Kidney epithelial cell (primary cell): ENCODE measurements around the gene ITGB1BP1. TPM values are rescaled to one million over a fixed set of nuclear protein-coding genes. Genes with fewer than 3 reads are reported as not detected.

Source experiments
- DNase-seq: peaks from one replicate; pipeline ENCODE4 v3.0.0-alpha.2; 2010; ENCODE audit warnings: low read depth
- H3K27me3 ChIP-seq: 2 replicates; pipeline ENCODE4 v1.6.0; 2011; ENCODE audit warnings: low read length; ENCODE audit not compliant: control insufficient read depth, insufficient read depth
- H3K36me3 ChIP-seq: 2 replicates; pipeline ENCODE4 v1.5.1; 2011; ENCODE audit warnings: low read length; ENCODE audit not compliant: control insufficient read depth, insufficient read depth
- H3K4me3 ChIP-seq: 2 replicates; pipeline ENCODE4 v1.5.1; 2011; ENCODE audit warnings: low read depth, mild to moderate bottlenecking, control low read depth, low read length
- CTCF ChIP-seq: IDR thresholded peaks from 2 replicates; pipeline ENCODE4 v1.5.1; 2011; ENCODE audit warnings: mild to moderate bottlenecking, moderate library complexity, low read length, control low read depth, inconsistent platforms; ENCODE audit not compliant: insufficient read depth, poor library complexity, severe bottlenecking
- total RNA-seq: library from RNA; depleted of rRNA; stranded (reverse); fragments of >200 nt; gene quantifications from 2 replicates; pipeline ENCODE4 v1.2.3, GENCODE V29; 2015

ITGB1BP1 gene
- total RNA-seq, 1 donor from 2014 or later: 41.4 TPM

- no peaks in the 10 kb centered on the region for H3K27me3 ChIP-seq
- no peak for DNase-seq
- H3K4me3 ChIP-seq: no peak overlapping the region
- peaks cover 3% of the 10 kb centered on the region for H3K36me3 ChIP-seq
- TF ChIP-seq CTCF: no peak
Observed at GRCh38 chr2:9377461-9378097, 45.7 kb downstream of the ITGB1BP1 start.

GRCh38 chr2:9375857-9376428 lies 47.4 kb downstream of the ITGB1BP1 start:
- H3K36me3 ChIP-seq: peaks cover 3% of the 10 kb centered on the region
- H3K27me3 ChIP-seq: no peaks in the 10 kb centered on the region
- H3K4me3 ChIP-seq: no peak overlapping the region
- DNase-seq: no peak
- TF ChIP-seq CTCF: no peak

DNA sequence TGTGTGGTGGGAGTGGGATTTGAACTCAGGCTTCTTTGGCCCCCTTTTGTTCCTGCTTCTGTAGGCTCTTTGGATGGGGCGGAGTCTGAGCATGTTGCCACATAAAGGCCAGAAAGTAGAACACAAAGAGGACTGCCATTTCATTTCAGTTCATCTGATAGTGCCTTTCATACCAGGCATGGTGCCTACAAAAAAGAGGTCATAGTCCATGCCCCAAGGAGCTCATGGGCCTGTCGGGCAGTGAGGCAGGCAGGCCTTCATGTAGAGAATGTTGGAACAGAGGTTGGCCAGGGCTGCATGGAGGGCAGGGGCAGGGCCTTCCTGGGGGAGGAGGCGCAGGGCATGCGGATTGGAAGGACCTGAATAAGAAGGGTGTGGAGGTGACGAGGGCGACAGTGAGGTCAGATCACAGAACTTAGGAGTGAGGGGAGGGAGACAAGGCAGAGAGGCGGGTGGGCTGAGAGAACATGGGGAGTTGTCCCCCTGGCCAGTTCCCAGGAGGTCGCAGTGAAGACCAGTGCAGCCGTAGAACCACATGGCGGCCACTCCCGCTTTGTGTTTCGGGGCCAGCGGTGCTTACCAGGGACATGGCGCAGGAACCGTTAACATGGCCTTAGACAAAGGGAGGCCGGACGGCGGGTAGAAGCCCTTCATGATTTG lies 49.1 kb downstream of the ITGB1BP1 start:
- Histone ChIP-seq H3K27me3 (no peaks in the 10 kb centered on the region), H3K36me3 (no peaks in the 10 kb centered on the region), H3K4me3 (no peak overlapping the region)
- DNase-seq: no peak
- no peak for TF ChIP-seq CTCF

DNA sequence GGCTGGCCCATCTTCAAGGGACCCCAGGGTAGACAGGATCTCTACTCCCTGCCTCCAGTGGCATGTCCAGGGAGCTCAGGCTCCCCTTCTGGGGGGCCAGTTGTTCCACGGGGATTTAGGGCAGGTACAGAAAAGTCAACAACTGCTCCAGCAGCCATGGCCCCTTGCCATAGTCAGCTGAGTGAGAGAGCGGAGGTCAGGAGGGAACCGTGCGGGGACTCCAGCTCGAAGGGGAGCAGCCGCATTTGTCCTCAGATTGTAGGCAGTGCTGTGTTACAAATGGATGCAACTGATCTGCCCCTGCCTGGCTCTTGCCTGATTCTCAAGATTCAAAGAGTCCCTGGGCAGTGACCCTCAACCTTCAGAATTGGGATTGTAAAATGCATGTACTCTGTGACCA lies 49.9 kb downstream of the ITGB1BP1 start:
- no peak for DNase-seq
- TF ChIP-seq CTCF: no peak
- Histone ChIP-seq H3K4me3 (no peak overlapping the region), H3K36me3 (no peaks in the 10 kb centered on the region), H3K27me3 (no peaks in the 10 kb centered on the region)

DNA sequence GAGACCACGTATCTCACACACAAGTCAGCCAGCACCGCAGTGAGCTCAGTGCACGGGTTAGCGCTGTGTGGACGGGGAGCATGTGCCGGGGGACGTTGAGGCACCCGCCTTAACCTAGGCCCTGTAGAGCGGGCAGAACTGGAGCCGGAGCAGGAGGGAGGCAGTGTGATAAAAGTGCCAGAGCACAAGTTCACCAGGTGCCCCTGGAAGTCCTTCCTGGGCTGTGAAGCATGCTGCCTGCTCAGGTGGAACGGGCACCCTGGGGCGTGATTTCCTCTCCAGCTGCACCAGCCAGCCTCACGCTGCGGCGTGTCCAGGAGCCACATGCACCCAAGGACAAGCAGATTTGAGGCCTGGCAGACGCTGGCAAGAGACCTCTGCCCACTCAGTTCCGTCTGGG lies 50.3 kb downstream of the ITGB1BP1 start:
- Histone ChIP-seq H3K4me3 (no peak overlapping the region), H3K36me3 (no peaks in the 10 kb centered on the region), H3K27me3 (no peaks in the 10 kb centered on the region)
- no peak for TF ChIP-seq CTCF
- DNase-seq: no peak
